GM12864 (cell line): ENCODE measurements around the gene DRP2.
"Not testable (repeated sequence)": the region's sequence is repeated elsewhere in the genome, so short reads cannot be mapped to it uniquely, and the experiment has no call there.

Source experiments
- DNase-seq: peaks from one replicate; pipeline ENCODE4 v3.0.0-alpha.2; 2011; ENCODE audit warnings: low read depth
- H3K4me3 ChIP-seq: 2 replicates; pipeline ENCODE4 v1.5.1; 2011; ENCODE audit warnings: mild to moderate bottlenecking, low read depth, low read length, control low read depth
- TF ChIP-seq, protein P1 (sequence below): IDR thresholded peaks from 2 replicates; pipeline ENCODE4 v1.5.1; 2011; ENCODE audit warnings: low read depth, mild to moderate bottlenecking, moderate library complexity, low read length, control low read depth, inconsistent platforms; ENCODE audit errors: missing control alignments

DRP2 gene, protein sequence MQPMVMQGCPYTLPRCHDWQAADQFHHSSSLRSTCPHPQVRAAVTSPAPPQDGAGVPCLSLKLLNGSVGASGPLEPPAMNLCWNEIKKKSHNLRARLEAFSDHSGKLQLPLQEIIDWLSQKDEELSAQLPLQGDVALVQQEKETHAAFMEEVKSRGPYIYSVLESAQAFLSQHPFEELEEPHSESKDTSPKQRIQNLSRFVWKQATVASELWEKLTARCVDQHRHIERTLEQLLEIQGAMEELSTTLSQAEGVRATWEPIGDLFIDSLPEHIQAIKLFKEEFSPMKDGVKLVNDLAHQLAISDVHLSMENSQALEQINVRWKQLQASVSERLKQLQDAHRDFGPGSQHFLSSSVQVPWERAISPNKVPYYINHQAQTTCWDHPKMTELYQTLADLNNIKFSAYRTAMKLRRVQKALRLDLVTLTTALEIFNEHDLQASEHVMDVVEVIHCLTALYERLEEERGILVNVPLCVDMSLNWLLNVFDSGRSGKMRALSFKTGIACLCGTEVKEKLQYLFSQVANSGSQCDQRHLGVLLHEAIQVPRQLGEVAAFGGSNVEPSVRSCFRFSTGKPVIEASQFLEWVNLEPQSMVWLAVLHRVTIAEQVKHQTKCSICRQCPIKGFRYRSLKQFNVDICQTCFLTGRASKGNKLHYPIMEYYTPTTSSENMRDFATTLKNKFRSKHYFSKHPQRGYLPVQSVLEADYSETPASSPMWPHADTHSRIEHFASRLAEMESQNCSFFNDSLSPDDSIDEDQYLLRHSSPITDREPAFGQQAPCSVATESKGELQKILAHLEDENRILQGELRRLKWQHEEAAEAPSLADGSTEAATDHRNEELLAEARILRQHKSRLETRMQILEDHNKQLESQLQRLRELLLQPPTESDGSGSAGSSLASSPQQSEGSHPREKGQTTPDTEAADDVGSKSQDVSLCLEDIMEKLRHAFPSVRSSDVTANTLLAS

DNA sequence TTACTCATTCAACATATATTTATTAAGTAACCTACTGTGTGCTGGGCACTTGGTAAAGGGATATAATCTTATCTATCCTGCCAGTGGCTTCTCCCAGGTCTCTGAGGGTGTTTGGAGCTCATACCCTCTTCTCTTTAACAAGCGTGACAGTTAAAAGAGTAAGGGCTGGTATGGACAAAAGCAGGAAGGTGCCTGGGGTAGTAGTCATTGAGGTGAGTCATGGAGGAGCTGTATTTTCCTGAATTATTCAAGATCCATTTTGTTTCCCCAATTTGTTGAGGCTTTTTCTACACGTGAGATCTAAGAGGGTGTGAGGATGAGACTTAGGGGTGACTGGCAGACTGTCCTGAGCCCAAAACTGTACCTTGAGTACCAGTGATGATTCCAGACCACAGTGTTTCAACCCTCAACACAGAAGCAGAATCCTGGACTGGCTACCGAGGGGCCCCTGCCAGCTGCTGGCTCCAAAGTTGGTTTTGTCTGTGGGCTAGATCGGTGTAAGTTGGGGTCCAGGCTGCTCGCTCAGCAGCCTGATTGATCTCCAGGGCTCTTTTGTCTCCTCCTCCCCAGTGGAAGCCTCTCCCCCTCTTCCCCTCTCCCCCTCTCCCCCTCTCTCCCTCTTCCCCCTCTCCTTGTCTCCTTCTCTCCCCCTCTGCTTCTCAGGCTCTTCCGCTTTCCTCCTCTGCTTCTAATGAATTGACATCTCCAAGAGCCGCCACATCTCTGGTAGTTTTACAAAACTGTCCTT is at the start of gene DRP2:
Gene DRP2 (plus strand): TSS at position 671 of the 748 bp plus-strand sequence. CDS start 11,862 bp downstream, outside the sequence.
- TF ChIP-seq, protein P1, sequence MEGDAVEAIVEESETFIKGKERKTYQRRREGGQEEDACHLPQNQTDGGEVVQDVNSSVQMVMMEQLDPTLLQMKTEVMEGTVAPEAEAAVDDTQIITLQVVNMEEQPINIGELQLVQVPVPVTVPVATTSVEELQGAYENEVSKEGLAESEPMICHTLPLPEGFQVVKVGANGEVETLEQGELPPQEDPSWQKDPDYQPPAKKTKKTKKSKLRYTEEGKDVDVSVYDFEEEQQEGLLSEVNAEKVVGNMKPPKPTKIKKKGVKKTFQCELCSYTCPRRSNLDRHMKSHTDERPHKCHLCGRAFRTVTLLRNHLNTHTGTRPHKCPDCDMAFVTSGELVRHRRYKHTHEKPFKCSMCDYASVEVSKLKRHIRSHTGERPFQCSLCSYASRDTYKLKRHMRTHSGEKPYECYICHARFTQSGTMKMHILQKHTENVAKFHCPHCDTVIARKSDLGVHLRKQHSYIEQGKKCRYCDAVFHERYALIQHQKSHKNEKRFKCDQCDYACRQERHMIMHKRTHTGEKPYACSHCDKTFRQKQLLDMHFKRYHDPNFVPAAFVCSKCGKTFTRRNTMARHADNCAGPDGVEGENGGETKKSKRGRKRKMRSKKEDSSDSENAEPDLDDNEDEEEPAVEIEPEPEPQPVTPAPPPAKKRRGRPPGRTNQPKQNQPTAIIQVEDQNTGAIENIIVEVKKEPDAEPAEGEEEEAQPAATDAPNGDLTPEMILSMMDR: no peak
- H3K4me3 ChIP-seq: no peak within 1 kb of the TSS
- DNase-seq: no peak

DNA sequence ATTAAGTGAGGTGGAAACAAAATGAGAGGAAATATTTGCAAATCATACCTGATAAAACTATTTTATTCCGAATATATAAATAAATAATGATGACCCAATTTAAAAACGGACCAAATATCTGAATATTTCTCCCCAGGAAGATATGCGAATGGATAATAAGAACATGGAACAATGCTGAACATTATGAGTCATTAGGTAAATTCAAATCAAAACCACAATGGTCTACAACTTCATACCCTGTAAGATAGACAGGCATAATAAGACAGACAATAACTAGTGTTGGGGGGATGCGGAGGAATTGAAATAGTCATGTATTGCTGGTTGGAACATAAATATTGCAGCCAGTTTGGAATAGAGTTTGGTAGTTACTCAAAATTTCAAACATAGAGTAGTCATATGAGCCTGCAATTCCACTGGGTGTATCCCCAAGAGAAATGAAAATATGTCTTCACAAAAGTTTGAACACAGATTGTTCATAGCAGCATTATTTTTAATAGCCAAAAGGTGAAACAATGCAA is 47.6 kb upstream of the DRP2 start:
- no peak for DNase-seq
- H3K4me3 ChIP-seq: no peak overlapping the region
- TF ChIP-seq, protein P1: no peak

DNA sequence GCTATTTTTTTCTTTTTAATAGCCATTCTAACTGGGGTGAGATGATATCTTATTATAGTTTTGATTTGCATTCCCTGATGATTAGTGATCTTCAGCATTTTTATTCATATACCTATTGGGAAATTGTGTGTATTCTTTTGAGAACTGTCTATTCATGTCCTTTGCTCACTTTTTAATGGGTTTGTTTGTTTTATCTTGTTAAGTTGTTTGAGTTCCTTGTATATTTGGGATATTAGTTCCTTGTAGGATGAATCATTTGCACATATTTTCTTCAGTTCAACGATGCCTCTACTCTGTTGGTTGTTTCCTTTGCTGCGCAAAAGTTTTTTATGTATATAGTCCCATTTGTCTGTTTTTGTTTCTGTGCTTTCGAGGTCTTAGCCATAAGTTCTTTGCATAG is 43.1 kb upstream of the DRP2 start:
- TF ChIP-seq, protein P1: no peak
- DNase-seq: no peak
- H3K4me3 ChIP-seq: no peak overlapping the region

DNA sequence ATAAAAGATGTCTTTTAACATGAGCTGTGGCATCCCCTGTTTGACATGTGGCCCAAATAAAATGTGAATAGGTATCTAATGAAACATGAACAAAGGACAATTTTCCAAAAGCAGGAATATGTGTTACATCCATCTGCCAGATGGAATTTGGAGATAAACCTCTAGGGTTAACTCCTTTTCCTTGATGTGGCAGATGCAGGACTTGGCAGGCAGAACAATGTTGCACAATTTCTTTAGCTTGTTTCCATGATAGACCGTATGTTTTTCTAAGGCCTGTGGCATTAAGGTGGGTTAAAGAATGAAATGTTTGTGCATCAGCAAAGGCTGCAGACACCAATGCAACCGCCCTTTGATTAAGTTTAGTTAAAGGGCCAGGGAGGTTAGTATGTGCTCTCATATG is 34.7 kb upstream of the DRP2 start:
- not testable (repeated sequence) for DNase-seq, H3K4me3 ChIP-seq

DNA sequence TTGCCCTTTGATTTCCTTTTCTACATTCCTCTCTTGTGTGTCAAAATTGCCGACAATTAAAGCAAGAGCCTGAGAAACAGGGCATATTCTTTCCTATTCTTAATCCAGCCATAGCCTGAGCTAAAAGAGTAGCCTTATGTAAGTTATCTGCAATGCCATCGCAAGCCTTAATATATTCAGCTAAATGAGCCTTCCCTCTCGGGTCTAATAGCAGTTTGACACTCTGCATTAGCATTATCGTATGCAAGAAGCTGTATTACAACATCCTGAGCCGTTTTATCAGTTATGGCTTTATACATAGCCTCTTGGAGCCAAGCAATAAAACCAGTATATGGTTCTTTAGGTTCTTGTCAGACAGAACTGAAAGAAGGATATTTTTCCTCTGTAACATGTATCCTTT is 31.6 kb upstream of the DRP2 start:
- DNase-seq, H3K4me3 ChIP-seq: not testable (repeated sequence)

DNA sequence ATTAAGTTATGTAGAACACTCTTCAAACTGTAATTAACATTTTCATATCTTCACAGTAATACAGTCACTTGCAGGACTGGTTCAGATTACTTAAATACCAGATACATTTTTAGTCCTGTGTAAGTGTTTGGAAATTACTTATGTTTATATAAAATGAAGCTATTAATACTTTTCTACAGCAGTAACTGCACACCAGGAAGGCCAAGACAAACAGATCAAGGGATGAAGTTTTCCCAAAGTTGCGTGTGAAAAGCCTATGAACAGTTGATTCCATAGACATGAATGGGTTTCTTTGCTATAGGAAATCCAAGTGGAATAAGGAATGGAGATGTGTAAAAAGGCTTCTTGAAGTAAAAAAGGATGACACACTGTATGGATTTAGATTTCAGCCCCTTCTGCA is 28.9 kb upstream of the DRP2 start:
- no peak overlapping the region for H3K4me3 ChIP-seq
- no peak for DNase-seq
- TF ChIP-seq, protein P1: no peak

DNA sequence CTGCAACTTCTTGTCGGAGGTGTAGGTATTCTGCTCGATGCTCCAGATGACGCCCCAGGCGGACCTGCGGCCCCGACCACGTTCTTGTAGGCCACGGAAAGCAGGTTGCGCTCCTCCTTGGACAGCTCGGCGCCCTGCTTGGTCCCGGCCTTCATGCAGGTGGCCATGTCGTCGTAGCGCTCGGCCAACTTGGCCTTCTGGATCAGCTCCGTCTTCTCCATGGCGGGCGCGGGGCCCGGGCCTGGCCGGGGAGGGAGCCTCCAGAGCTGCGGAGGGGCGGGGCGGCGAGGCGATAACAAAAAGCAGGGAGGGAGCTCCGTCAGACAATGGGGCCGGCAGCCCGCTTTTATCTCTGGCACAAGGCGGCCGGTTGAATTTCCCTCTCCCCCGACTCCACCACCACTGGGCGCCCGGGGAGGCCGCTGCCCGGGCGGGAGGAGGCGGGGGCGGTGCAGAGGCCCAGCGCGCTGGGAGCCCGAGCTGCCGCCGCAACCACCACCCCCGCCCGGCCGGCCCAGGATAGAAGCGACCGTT is 28.3 kb upstream of the DRP2 start:
- no peak overlapping the region; the same call in 1 of the 2 replicates for H3K4me3 ChIP-seq
- DNase-seq: no peak
- TF ChIP-seq, protein P1: no peak
